Neural progenitor cell (in vitro differentiated cells): ENCODE measurements around the gene RUNX1. TPM values are rescaled to one million over a fixed set of nuclear protein-coding genes. Genes with fewer than 3 reads are reported as not detected.

Experiments
- DNase-seq: peaks from one replicate; pipeline ENCODE4 v3.0.0-alpha.2; 2016; ENCODE audit warnings: low spot score
- H2AFZ ChIP-seq: fragments of 200-600 bp; sonication (generic); replicated peaks from 2 replicates; pipeline ENCODE4 v1.6.1; 2016; ENCODE audit warnings: antibody characterized with exemption
- H3F3A ChIP-seq: fragments of 200-600 bp; sonication (generic); 2 replicates; pipeline ENCODE4 v1.6.1; 2016; ENCODE audit warnings: antibody characterized with exemption, low read depth
- H3K27ac ChIP-seq: fragments of 200-600 bp; sonication (generic); 2 replicates; pipeline ENCODE4 v1.5.1; 2016; ENCODE audit warnings: mild to moderate bottlenecking
- H3K27me3 ChIP-seq: fragments of 200-600 bp; sonication (generic); 2 replicates; pipeline ENCODE4 v1.6.1; 2016; ENCODE audit warnings: mild to moderate bottlenecking, moderate library complexity
- H3K36me3 ChIP-seq: fragments of 200-600 bp; sonication (generic); 2 replicates; pipeline ENCODE4 v1.5.1; 2016
- H3K4me1 ChIP-seq: fragments of 200-600 bp; sonication (generic); 2 replicates; pipeline ENCODE4 v1.6.1; 2016; ENCODE audit warnings: mixed run types
- H3K4me2 ChIP-seq: fragments of 200-600 bp; sonication (generic); 2 replicates; pipeline ENCODE4 v1.6.1; 2016
- H3K4me3 ChIP-seq: fragments of 200-600 bp; sonication (generic); 2 replicates; pipeline ENCODE4 v1.5.1; 2016
- H3K79me2 ChIP-seq: fragments of 200-600 bp; sonication (generic); 2 replicates; pipeline ENCODE4 v1.6.1; 2016; ENCODE audit warnings: low read depth
- H3K9ac ChIP-seq: fragments of 200-600 bp; sonication (generic); 2 replicates; pipeline ENCODE4 v1.6.1; 2016
- H3K9me3 ChIP-seq: fragments of 200-600 bp; sonication (generic); 2 replicates; pipeline ENCODE4 v1.5.1; 2016; ENCODE audit warnings: low read depth
- H4K20me1 ChIP-seq: fragments of 200-600 bp; sonication (generic); 2 replicates; pipeline ENCODE4 v1.6.1; 2016; ENCODE audit warnings: low read depth
- H3K27ac Mint-ChIP-seq: 3 replicates; pipeline ENCODE4 v1.8.0; 2021; ENCODE audit warnings: mixed read lengths
- H3K27me3 Mint-ChIP-seq: 2 replicates; pipeline ENCODE4 v1.8.0; 2022; ENCODE audit warnings: low read depth, mild to moderate bottlenecking, inconsistent platforms, moderate library complexity, mixed read lengths; ENCODE audit not compliant: insufficient read depth
- H3K36me3 Mint-ChIP-seq: 3 replicates; pipeline ENCODE4 v1.8.0; 2021; ENCODE audit warnings: mixed read lengths
- H3K4me1 Mint-ChIP-seq: 3 replicates; pipeline ENCODE4 v1.8.0; 2021; ENCODE audit warnings: mixed read lengths
- H3K4me3 Mint-ChIP-seq: 3 replicates; pipeline ENCODE4 v1.8.0; 2021; ENCODE audit warnings: mild to moderate bottlenecking, moderate library complexity, mixed read lengths
- H3K9me3 Mint-ChIP-seq: 3 replicates; pipeline ENCODE4 v1.8.0; 2020; ENCODE audit warnings: mixed read lengths
- CTCF ChIP-seq: fragments of 200-600 bp; sonication (generic); IDR thresholded peaks from 2 replicates; pipeline ENCODE4 v1.5.1; 2017; ENCODE audit warnings: antibody characterized with exemption, mild to moderate bottlenecking
- EZH2 ChIP-seq: fragments of 200-600 bp; sonication (generic); IDR thresholded peaks from 2 replicates; pipeline ENCODE4 v1.6.1; 2017; ENCODE audit warnings: antibody characterized with exemption, mild to moderate bottlenecking, moderate library complexity
- EZH2phosphoT487 ChIP-seq: fragments of 200-600 bp; sonication (generic); IDR thresholded peaks from 2 replicates; pipeline ENCODE4 v1.6.1; 2017; ENCODE audit warnings: antibody characterized with exemption
- total RNA-seq: library from RNA; depleted of rRNA; stranded (reverse); fragments of >200 nt; gene quantifications from 2 replicates; pipeline ENCODE4 v1.2.3, GENCODE V29; 2015; ENCODE audit warnings: low replicate concordance

RUNX1 gene
- total RNA-seq, 1 donor from 2014 or later, result 0.09 TPM

GRCh38 chr21:34880401-34880800, 168.7 kb downstream of the RUNX1 start:
- no peaks in the 10 kb centered on the region for H3F3A ChIP-seq
- peaks cover 8% of the 10 kb centered on the region for H4K20me1 ChIP-seq
- TF ChIP-seq EZH2 (no peak), EZH2phosphoT487 (no peak), CTCF (no peak)
- no peak overlapping the region for H3K4me3 Mint-ChIP-seq
- no peak overlapping the region for H3K27ac Mint-ChIP-seq
- H2AFZ ChIP-seq, result no peak overlapping the region
- H3K9me3 ChIP-seq, result no peaks in the 10 kb centered on the region
- H3K27me3 Mint-ChIP-seq, result peaks cover 14% of the 10 kb centered on the region
- no peak overlapping the region for H3K27ac ChIP-seq
- H3K27me3 ChIP-seq, result peaks cover 53% of the 10 kb centered on the region
- no peaks in the 10 kb centered on the region for H3K4me1 ChIP-seq
- no peaks in the 10 kb centered on the region for H3K9me3 Mint-ChIP-seq
- H3K36me3 ChIP-seq, result no peaks in the 10 kb centered on the region
- DNase-seq, result no peak
- H3K4me3 ChIP-seq, result no peak overlapping the region
- no peaks in the 10 kb centered on the region for H3K79me2 ChIP-seq
- H3K9ac ChIP-seq, result no peak overlapping the region
- no peaks in the 10 kb centered on the region for H3K36me3 Mint-ChIP-seq
- no peaks in the 10 kb centered on the region for H3K4me1 Mint-ChIP-seq
- no peak overlapping the region for H3K4me2 ChIP-seq

- H3K9ac ChIP-seq, result no peak overlapping the region
- H3K27me3 ChIP-seq, result peaks cover 38% of the 10 kb centered on the region
- no peak for TF ChIP-seq CTCF
- TF ChIP-seq EZH2phosphoT487, result no peak
- no peak for TF ChIP-seq EZH2
- H2AFZ ChIP-seq, result no peak overlapping the region
- H3K4me1 ChIP-seq, result no peaks in the 10 kb centered on the region
- no peak overlapping the region for H3K4me3 Mint-ChIP-seq
- H3K27ac ChIP-seq, result no peak overlapping the region
- no peaks in the 10 kb centered on the region for H3F3A ChIP-seq
- H3K9me3 Mint-ChIP-seq, result no peaks in the 10 kb centered on the region
- H4K20me1 ChIP-seq, result no peaks in the 10 kb centered on the region
- no peak overlapping the region for H3K4me3 ChIP-seq
- H3K79me2 ChIP-seq, result no peaks in the 10 kb centered on the region
- H3K4me2 ChIP-seq, result no peak overlapping the region
- H3K9me3 ChIP-seq, result no peaks in the 10 kb centered on the region
- H3K36me3 ChIP-seq, result no peaks in the 10 kb centered on the region
- no peaks in the 10 kb centered on the region for H3K4me1 Mint-ChIP-seq
- DNase-seq, result no peak
- no peaks in the 10 kb centered on the region for H3K36me3 Mint-ChIP-seq
- H3K27ac Mint-ChIP-seq, result no peak overlapping the region
- H3K27me3 Mint-ChIP-seq, result peaks cover 9% of the 10 kb centered on the region
Observed at GRCh38 chr21:34878940-34879339, 170.2 kb downstream of the RUNX1 start.

DNA sequence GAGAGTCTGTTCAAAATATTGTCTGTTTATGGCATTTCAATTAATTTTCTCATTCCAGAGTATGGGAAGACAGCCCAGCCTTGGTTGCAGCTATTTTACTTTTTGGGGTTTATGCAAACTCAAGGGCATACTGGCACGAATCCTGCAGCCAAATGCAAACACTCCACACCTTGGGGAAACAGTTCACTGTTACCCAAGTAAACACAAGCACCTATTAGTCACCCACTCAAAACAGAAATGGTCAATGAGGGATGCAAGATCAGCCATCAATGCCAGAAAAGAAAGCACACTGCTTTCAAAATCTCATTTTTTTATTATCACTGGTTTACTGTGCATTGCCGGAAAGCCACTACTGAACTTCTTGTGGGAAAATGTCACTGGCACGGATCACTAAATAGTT, 170.6 kb downstream of the RUNX1 start:
- Mint-ChIP-seq H3K4me3 (no peak overlapping the region), H3K36me3 (no peaks in the 10 kb centered on the region), H3K27me3 (peaks cover 5% of the 10 kb centered on the region), H3K27ac (no peak overlapping the region), H3K4me1 (no peaks in the 10 kb centered on the region), H3K9me3 (no peaks in the 10 kb centered on the region)
- no peak overlapping the region for H2AFZ ChIP-seq
- no peak overlapping the region for H3K4me2 ChIP-seq
- H3K9ac ChIP-seq, result no peak overlapping the region
- H3K27ac ChIP-seq, result no peak overlapping the region
- H3F3A ChIP-seq, result no peaks in the 10 kb centered on the region
- no peaks in the 10 kb centered on the region for H3K4me1 ChIP-seq
- H3K4me3 ChIP-seq, result no peak overlapping the region
- H4K20me1 ChIP-seq, result no peaks in the 10 kb centered on the region
- TF ChIP-seq EZH2phosphoT487, result no peak
- no peak for TF ChIP-seq CTCF
- TF ChIP-seq EZH2, result no peak
- no peak for DNase-seq
- H3K79me2 ChIP-seq, result no peaks in the 10 kb centered on the region
- no peaks in the 10 kb centered on the region for H3K36me3 ChIP-seq
- H3K27me3 ChIP-seq, result peaks cover 34% of the 10 kb centered on the region
- H3K9me3 ChIP-seq, result no peaks in the 10 kb centered on the region
